ENCODE data around the gene C2orf69.

- TF ChIP-seq CTCF (IDR thresholded peaks at IDR 0.05; ENCODE audit: insufficient read depth, low read length, poor library complexity, severe bottlenecking), result no peak
- no peak for TF ChIP-seq EZH2phosphoT487 (conservative IDR thresholded peaks at IDR 0.05; ENCODE audit: low read length)
Observed at GRCh38 chr2:199922856-199923255, 11.8 kb downstream of the C2orf69 start.

All from SU-DHL-6 (cell line).